SK-N-MC (cell line): ENCODE data around the gene TNFAIP1.

Experiments used
- EZH2 ChIP-seq: fragments of 200-600 bp; sonication (generic); IDR thresholded peaks from one replicate; pipeline ENCODE4 v1.6.1; 2017; ENCODE audit warnings: antibody characterized with exemption
- POLR2AphosphoS5 ChIP-seq: IDR thresholded peaks from 2 replicates; pipeline ENCODE4 v1.6.1; 2012; ENCODE audit warnings: mild to moderate bottlenecking, low read depth, low read length, borderline replicate concordance

DNA sequence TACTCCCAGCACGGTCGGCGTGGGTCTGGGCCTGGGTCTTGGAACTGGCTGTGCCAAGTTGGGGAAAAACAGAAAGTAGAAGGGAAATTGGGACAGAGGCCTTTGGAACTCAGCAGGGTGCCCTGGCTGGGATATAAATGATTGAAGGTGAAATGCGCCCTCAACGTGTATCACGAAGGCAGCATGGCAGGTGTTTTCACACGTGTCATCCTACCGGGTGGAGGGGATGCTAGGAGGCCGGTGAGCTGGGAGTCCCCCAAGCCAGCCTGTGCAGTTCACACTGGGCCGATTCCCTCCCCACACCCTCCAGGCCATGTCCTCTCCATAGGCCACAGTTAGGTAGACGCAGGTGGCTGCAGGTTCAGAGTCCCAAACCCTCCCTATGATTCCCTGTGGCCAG is 6.0 kb downstream of the TNFAIP1 start:
- TF ChIP-seq EZH2 (no peak), POLR2AphosphoS5 (no peak)
